Esophagus (tissue), 2 donors: ENCODE measurements around the gene THSD7B. TPM values are rescaled to one million over a fixed set of nuclear protein-coding genes. Genes with fewer than 3 reads are reported as not detected.

ENCODE experiments used
- H3K27ac ChIP-seq, 2 donors: one replicate each; pipeline ENCODE4 v1.5.1; 2013; ENCODE audit warnings: low read depth in 2 of 2, mild to moderate bottlenecking in 2 of 2, inconsistent platforms in 1 of 2, low read length in 1 of 2, moderate library complexity in 1 of 2
- H3K27me3 ChIP-seq, 2 donors: one replicate each; pipeline ENCODE4 v1.6.1; 2013; ENCODE audit warnings: low read length in 2 of 2, control low read depth in 1 of 2, mild to moderate bottlenecking in 1 of 2; ENCODE audit not compliant: insufficient read depth in 2 of 2, control insufficient read depth in 1 of 2
- H3K36me3 ChIP-seq, 2 donors: one replicate each; pipeline ENCODE4 v1.6.1; 2013; ENCODE audit warnings: low read length in 1 of 2; ENCODE audit not compliant: control insufficient read depth in 2 of 2, insufficient read depth in 2 of 2
- H3K4me1 ChIP-seq, 2 donors: one replicate each; pipeline ENCODE4 v1.6.1; 2013; ENCODE audit warnings: low read length in 1 of 2; ENCODE audit not compliant: control insufficient read depth in 2 of 2, insufficient read depth in 2 of 2
- H3K4me3 ChIP-seq, 2 donors: one replicate each; pipeline ENCODE4 v1.5.1; 2013; ENCODE audit warnings: low read length in 2 of 2, mild to moderate bottlenecking in 2 of 2, low read depth in 1 of 2, moderate library complexity in 1 of 2
- H3K9me3 ChIP-seq, 2 donors: one replicate each; pipeline ENCODE4 v1.6.1; 2013; ENCODE audit warnings: mild to moderate bottlenecking in 2 of 2, low read depth in 1 of 2, low read length in 1 of 2, moderate library complexity in 1 of 2; ENCODE audit not compliant: control insufficient read depth in 2 of 2, insufficient read depth in 1 of 2
- WGBS, 2 donors: extraction: QIAGEN DNeasy Blood & Tissue Kit; methylation state at CpG; one replicate each; pipeline ENCODE4 v1.1.7; 2013; 5-methylcytosine and 5-hydroxymethylcytosine counted together
- polyA plus RNA-seq, 2 donors: library from polyadenylated mRNA; stranded (reverse); fragments of 200-250 nt; gene quantifications; one replicate each; pipeline ENCODE4 v1.2.3, GENCODE V29; 2013
- donor health status: healthy with polysubstance abuse.
- donor health status: Bipolar disorder and iron deficiency.

Gene THSD7B
- polyA plus RNA-seq, 2 donors = 0.22 to 0.32 TPM

GRCh38 chr2:136917411-136917881, 152.1 kb downstream of the THSD7B start:
- WGBS, 2 donors = 71 to 78% methylated on average over 5 of the region's 5 CpGs
- Histone ChIP-seq H3K36me3 (no peaks in the 10 kb centered on the region), H3K4me3 (no peak overlapping the region), H3K9me3 (peaks cover 0 to 6% of the 10 kb centered on the region in 2 donors), H3K27ac (no peak overlapping the region), H3K4me1 (no peaks in the 10 kb centered on the region), H3K27me3 (no peaks in the 10 kb centered on the region)

GRCh38 chr2:136919682-136920081, 154.3 kb downstream of the THSD7B start:
- H3K36me3 ChIP-seq = no peaks in the 10 kb centered on the region
- no peak overlapping the region for H3K4me3 ChIP-seq
- no peaks in the 10 kb centered on the region for H3K27me3 ChIP-seq
- 97 to 98% methylated on average over 4 of the region's 4 CpGs for WGBS, 2 donors
- no peaks in the 10 kb centered on the region for H3K4me1 ChIP-seq
- H3K27ac ChIP-seq = no peak overlapping the region
- peaks cover 0 to 6% of the 10 kb centered on the region in 2 donors for H3K9me3 ChIP-seq

- no peaks in the 10 kb centered on the region for H3K27me3 ChIP-seq
- no peak overlapping the region for H3K27ac ChIP-seq
- H3K4me1 ChIP-seq = no peaks in the 10 kb centered on the region
- no peak overlapping the region for H3K4me3 ChIP-seq
- H3K36me3 ChIP-seq = no peaks in the 10 kb centered on the region
- WGBS, 2 donors = 82 to 86% methylated on average over 9 of the region's 9 CpGs
- H3K9me3 ChIP-seq = peaks cover 0 to 6% of the 10 kb centered on the region in 2 donors
Observed at GRCh38 chr2:136920652-136921333, 155.4 kb downstream of the THSD7B start.

- Histone ChIP-seq H3K27me3 (no peaks in the 10 kb centered on the region), H3K36me3 (no peaks in the 10 kb centered on the region), H3K27ac (no peak overlapping the region), H3K9me3 (no peaks in the 10 kb centered on the region), H3K4me3 (no peak overlapping the region), H3K4me1 (no peaks in the 10 kb centered on the region)
- 45 to 58% methylated on average over 3 of the region's 3 CpGs for WGBS, 2 donors
Observed at GRCh38 chr2:136927156-136927555, 161.8 kb downstream of the THSD7B start.

- Histone ChIP-seq H3K27ac (no peak overlapping the region), H3K4me1 (no peaks in the 10 kb centered on the region), H3K36me3 (no peaks in the 10 kb centered on the region), H3K27me3 (no peaks in the 10 kb centered on the region), H3K9me3 (no peaks in the 10 kb centered on the region), H3K4me3 (no peak overlapping the region)
- 44 to 50% methylated on average over 2 of the region's 2 CpGs for WGBS, 2 donors
Observed at GRCh38 chr2:136929531-136929930, 164.2 kb downstream of the THSD7B start.

- Histone ChIP-seq H3K4me3 (no peak overlapping the region), H3K36me3 (no peaks in the 10 kb centered on the region), H3K27me3 (no peaks in the 10 kb centered on the region), H3K27ac (no peak overlapping the region), H3K9me3 (no peaks in the 10 kb centered on the region), H3K4me1 (no peaks in the 10 kb centered on the region)
- 43 to 65% methylated on average over 3 of the region's 3 CpGs for WGBS, 2 donors
Observed at GRCh38 chr2:136932700-136933099, 167.4 kb downstream of the THSD7B start.

GRCh38 chr2:136935119-136935518, 169.8 kb downstream of the THSD7B start:
- WGBS, 2 donors = 92 to 94% methylated on average over 1 of the region's 1 CpG
- no peaks in the 10 kb centered on the region for H3K27me3 ChIP-seq
- H3K27ac ChIP-seq = no peak overlapping the region
- H3K4me3 ChIP-seq = no peak overlapping the region
- H3K9me3 ChIP-seq = no peaks in the 10 kb centered on the region
- no peaks in the 10 kb centered on the region for H3K36me3 ChIP-seq
- H3K4me1 ChIP-seq = no peaks in the 10 kb centered on the region

GRCh38 chr2:136956050-136956449, 190.7 kb downstream of the THSD7B start:
- Histone ChIP-seq H3K4me3 (no peak overlapping the region), H3K9me3 (no peaks in the 10 kb centered on the region), H3K27me3 (no peaks in the 10 kb centered on the region), H3K27ac (no peak overlapping the region), H3K4me1 (no peaks in the 10 kb centered on the region), H3K36me3 (no peaks in the 10 kb centered on the region)
- 0 to 12% methylated on average over 1 of the region's 1 CpG for WGBS, 2 donors

GRCh38 chr2:136957044-136957443, 191.7 kb downstream of the THSD7B start:
- H3K27ac ChIP-seq = no peak overlapping the region
- H3K36me3 ChIP-seq = no peaks in the 10 kb centered on the region
- H3K9me3 ChIP-seq = no peaks in the 10 kb centered on the region
- H3K27me3 ChIP-seq = no peaks in the 10 kb centered on the region
- 0 to 48% methylated on average over 1 of the region's 1 CpG for WGBS, 2 donors
- H3K4me1 ChIP-seq = no peaks in the 10 kb centered on the region
- no peak overlapping the region for H3K4me3 ChIP-seq

- no peak overlapping the region for H3K4me3 ChIP-seq
- no peak overlapping the region for H3K27ac ChIP-seq
- H3K4me1 ChIP-seq = no peaks in the 10 kb centered on the region
- H3K27me3 ChIP-seq = no peaks in the 10 kb centered on the region
- no peaks in the 10 kb centered on the region for H3K36me3 ChIP-seq
- no peaks in the 10 kb centered on the region for H3K9me3 ChIP-seq
- WGBS, 2 donors = 65 to 78% methylated on average over 3 of the region's 3 CpGs
Observed at GRCh38 chr2:136962105-136962725, 196.9 kb downstream of the THSD7B start.
